GM03348 (cell line): ENCODE results near the gene DLGAP1.
"Not testable (repeated sequence)": the region's sequence is repeated elsewhere in the genome, so short reads cannot be mapped to it uniquely, and the experiment has no call there.

Experiments used
- DNase-seq: peaks from one replicate; pipeline ENCODE4 v3.0.0; 2012; ENCODE audit warnings: low spot score

DLGAP1 gene

GRCh38 chr18:3619746-3620145 is 835.4 kb downstream of the DLGAP1 start:
- no peak for DNase-seq

- no peak for DNase-seq
These were observed 835.9 kb downstream of the DLGAP1 start for GRCh38 chr18:3619222-3619621.

- no peak for DNase-seq
These were observed 838.4 kb downstream of the DLGAP1 start for GRCh38 chr18:3616744-3617143.

GRCh38 chr18:3616142-3616541 is 839.0 kb downstream of the DLGAP1 start:
- DNase-seq, result no peak

GRCh38 chr18:3615374-3615985 is 839.6 kb downstream of the DLGAP1 start:
- no peak for DNase-seq

GRCh38 chr18:3612315-3612714 is 842.8 kb downstream of the DLGAP1 start:
- DNase-seq, result no peak

GRCh38 chr18:3611313-3612090 is 843.6 kb downstream of the DLGAP1 start:
- peak; percentile 40 for DNase-seq

GRCh38 chr18:3610813-3611212 is 844.3 kb downstream of the DLGAP1 start:
- DNase-seq, result no peak

- DNase-seq, result no peak
These were observed 844.9 kb downstream of the DLGAP1 start for GRCh38 chr18:3610188-3610708.

- no peak for DNase-seq
These were observed 846.6 kb downstream of the DLGAP1 start for GRCh38 chr18:3608488-3608887.

- DNase-seq, result not testable (repeated sequence)
These were observed 847.0 kb downstream of the DLGAP1 start for GRCh38 chr18:3608099-3608453.

- no peak for DNase-seq
These were observed 847.6 kb downstream of the DLGAP1 start for GRCh38 chr18:3607309-3608098.

- DNase-seq, result not testable (repeated sequence)
These were observed 848.2 kb downstream of the DLGAP1 start for GRCh38 chr18:3606863-3607262.

- DNase-seq, result peak; percentile 33
These were observed 849.1 kb downstream of the DLGAP1 start for GRCh38 chr18:3605954-3606443.

GRCh38 chr18:3605486-3605952 is 849.6 kb downstream of the DLGAP1 start:
- no peak for DNase-seq

- DNase-seq, result peak; percentile 47
These were observed 850.4 kb downstream of the DLGAP1 start for GRCh38 chr18:3604498-3605408.

GRCh38 chr18:3604235-3604497 is 850.9 kb downstream of the DLGAP1 start:
- no peak for DNase-seq

GRCh38 chr18:3603421-3604234 is 851.5 kb downstream of the DLGAP1 start:
- DNase-seq, result peak; percentile 48

- not testable (repeated sequence) for DNase-seq
These were observed 853.9 kb downstream of the DLGAP1 start for GRCh38 chr18:3601106-3601755.

- DNase-seq, result no peak
These were observed 855.2 kb downstream of the DLGAP1 start for GRCh38 chr18:3599861-3600260.
